ENCODE data around the gene GPC6.
A peak's percentile ranks its signal among the peaks of the same experiment; 100 is the strongest.

GPC6 gene

DNA sequence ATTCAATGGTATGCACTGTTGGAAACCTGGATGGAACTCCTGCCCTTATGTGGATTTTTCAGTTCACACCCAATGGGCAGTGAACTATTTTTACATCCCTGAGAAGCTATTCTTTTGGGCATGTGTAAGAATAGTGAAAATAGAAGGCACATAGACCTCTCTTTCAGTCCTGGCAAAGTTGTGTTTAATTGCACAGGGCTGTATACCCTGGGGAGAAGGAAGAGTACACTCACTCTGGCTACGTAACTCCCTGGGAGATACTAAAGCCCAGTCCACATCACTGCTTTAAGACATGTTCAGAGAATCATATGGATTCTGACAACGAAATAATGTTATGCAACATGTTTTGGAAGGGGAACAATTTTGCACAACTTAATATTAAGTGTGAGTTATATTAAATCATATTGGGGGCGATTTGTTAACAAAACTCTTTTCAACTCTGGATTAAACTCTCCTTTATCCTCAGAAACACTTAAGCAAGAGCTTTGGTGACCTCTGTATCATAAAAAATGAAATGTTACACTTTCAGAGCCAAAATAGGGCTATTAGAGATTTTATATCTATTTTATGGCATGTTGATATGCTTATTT is 1086.8 kb downstream of the GPC6 start:
- no peak for DNase-seq (ENCODE audit: low spot score)
- no peak overlapping the region for H4K91ac ChIP-seq (ENCODE audit: low read depth, low read length, poor library complexity)
- peaks cover 4 to 27% of the 10 kb centered on the region in 2 donors for H3K4me1 ChIP-seq (ENCODE audit: control insufficient read depth in 2 of 2, insufficient read depth in 1 of 2, low read depth in 1 of 2, low read length in 2 of 2)
- H3K79me1 ChIP-seq (ENCODE audit: low read depth, low read length) = no peaks in the 10 kb centered on the region
- peaks cover 0 to 15% (median 0%) of the 10 kb centered on the region in 3 experiments for H3K27me3 ChIP-seq (ENCODE audit: control insufficient read depth in 3 of 3, insufficient read depth in 3 of 3, low read depth in 1 of 3, low read length in 3 of 3)
- no peak overlapping the region for H3K4ac ChIP-seq (ENCODE audit: low read length)
- no peak overlapping the region for H3K9ac ChIP-seq (ENCODE audit: low read depth, low read length, poor library complexity)
- H3K36me3 ChIP-seq (replicated peaks in 1 of 2; ENCODE audit: control insufficient read depth in 2 of 2, insufficient read depth in 2 of 2, low read length in 2 of 2) = no peaks in the 10 kb centered on the region
- WGBS, 2 donors (ENCODE audit: extremely low coverage in 2 of 2, insufficient read length in 2 of 2, insufficient replicate concordance in 1 of 2) = no CpG with 5 or more reads among the region's 3 CpGs
- H4K8ac ChIP-seq (ENCODE audit: low read depth, low read length) = no peak overlapping the region
- peak overlapping the region; percentile 80 for H2AFZ ChIP-seq (ENCODE audit: low read length)
- no peak overlapping the region for H2BK15ac ChIP-seq (ENCODE audit: low read length)
- H2BK5ac ChIP-seq (ENCODE audit: low read length) = no peak overlapping the region
- no peaks in the 10 kb centered on the region for H3K9me3 ChIP-seq (replicated peaks in 1 of 2; ENCODE audit: control insufficient read depth in 2 of 2, insufficient read depth in 1 of 2, low read depth in 1 of 2, low read length in 2 of 2)
- H2AK5ac ChIP-seq (ENCODE audit: low read depth, low read length) = no peak overlapping the region
- H3K14ac ChIP-seq (ENCODE audit: low read length) = no peak overlapping the region
- no peak overlapping the region for H3K18ac ChIP-seq (ENCODE audit: low read length)
- H3K4me3 ChIP-seq (ENCODE audit: low read length in 2 of 2) = peak overlapping the region in 1 of 2 donors; percentile 39
- no peak overlapping the region for H3K27ac ChIP-seq (replicated peaks; ENCODE audit: low read length)
- H2BK120ac ChIP-seq (ENCODE audit: low read depth, low read length) = no peak overlapping the region
- H3K23ac ChIP-seq (ENCODE audit: low read depth, low read length, poor library complexity) = no peak overlapping the region
- H3K4me2 ChIP-seq (ENCODE audit: insufficient read depth, low read length, poor library complexity, severe bottlenecking) = no peak overlapping the region
- no peak overlapping the region for H2BK12ac ChIP-seq (ENCODE audit: low read length)

GRCh38 chr13:94313926-94314325 is 1087.3 kb downstream of the GPC6 start:
- H2AFZ ChIP-seq (ENCODE audit: low read length) = no peak overlapping the region
- H3K23ac ChIP-seq (ENCODE audit: low read depth, low read length, poor library complexity) = no peak overlapping the region
- peaks cover 0 to 15% (median 0%) of the 10 kb centered on the region in 3 experiments for H3K27me3 ChIP-seq (ENCODE audit: control insufficient read depth in 3 of 3, insufficient read depth in 3 of 3, low read depth in 1 of 3, low read length in 3 of 3)
- no peak overlapping the region for H2BK120ac ChIP-seq (ENCODE audit: low read depth, low read length)
- H3K14ac ChIP-seq (ENCODE audit: low read length) = no peak overlapping the region
- no peak overlapping the region for H3K18ac ChIP-seq (ENCODE audit: low read length)
- H2AK5ac ChIP-seq (ENCODE audit: low read depth, low read length) = no peak overlapping the region
- no peak overlapping the region for H2BK15ac ChIP-seq (ENCODE audit: low read length)
- no peaks in the 10 kb centered on the region for H3K79me1 ChIP-seq (ENCODE audit: low read depth, low read length)
- H2BK5ac ChIP-seq (ENCODE audit: low read length) = no peak overlapping the region
- H3K4me1 ChIP-seq (ENCODE audit: control insufficient read depth in 2 of 2, insufficient read depth in 1 of 2, low read depth in 1 of 2, low read length in 2 of 2) = peaks cover 4 to 27% of the 10 kb centered on the region in 2 donors
- WGBS, 2 donors (ENCODE audit: extremely low coverage in 2 of 2, insufficient read length in 2 of 2, insufficient replicate concordance in 1 of 2) = no CpG with 5 or more reads among the region's 3 CpGs
- no peak overlapping the region for H4K8ac ChIP-seq (ENCODE audit: low read depth, low read length)
- no peak overlapping the region for H2BK12ac ChIP-seq (ENCODE audit: low read length)
- no peaks in the 10 kb centered on the region for H3K36me3 ChIP-seq (replicated peaks in 1 of 2; ENCODE audit: control insufficient read depth in 2 of 2, insufficient read depth in 2 of 2, low read length in 2 of 2)
- H3K27ac ChIP-seq (replicated peaks; ENCODE audit: low read length) = no peak overlapping the region
- no peaks in the 10 kb centered on the region for H3K9me3 ChIP-seq (replicated peaks in 1 of 2; ENCODE audit: control insufficient read depth in 2 of 2, insufficient read depth in 1 of 2, low read depth in 1 of 2, low read length in 2 of 2)
- H3K9ac ChIP-seq (ENCODE audit: low read depth, low read length, poor library complexity) = no peak overlapping the region
- H4K91ac ChIP-seq (ENCODE audit: low read depth, low read length, poor library complexity) = no peak overlapping the region
- H3K4me3 ChIP-seq (ENCODE audit: low read length in 2 of 2) = no peak overlapping the region
- H3K4me2 ChIP-seq (ENCODE audit: insufficient read depth, low read length, poor library complexity, severe bottlenecking) = no peak overlapping the region
- no peak for DNase-seq (ENCODE audit: low spot score)
- H3K4ac ChIP-seq (ENCODE audit: low read length) = no peak overlapping the region

GRCh38 chr13:94315188-94315587 is 1088.6 kb downstream of the GPC6 start:
- H3K27me3 ChIP-seq (ENCODE audit: control insufficient read depth in 3 of 3, insufficient read depth in 3 of 3, low read depth in 1 of 3, low read length in 3 of 3) = peaks cover 0 to 12% (median 0%) of the 10 kb centered on the region in 3 experiments
- H3K4me1 ChIP-seq (ENCODE audit: control insufficient read depth in 2 of 2, insufficient read depth in 1 of 2, low read depth in 1 of 2, low read length in 2 of 2) = peaks cover 4 to 27% of the 10 kb centered on the region in 2 donors
- no CpG with 5 or more reads among the region's 1 CpG for WGBS, 2 donors (ENCODE audit: extremely low coverage in 2 of 2, insufficient read length in 2 of 2, insufficient replicate concordance in 1 of 2)

DNA sequence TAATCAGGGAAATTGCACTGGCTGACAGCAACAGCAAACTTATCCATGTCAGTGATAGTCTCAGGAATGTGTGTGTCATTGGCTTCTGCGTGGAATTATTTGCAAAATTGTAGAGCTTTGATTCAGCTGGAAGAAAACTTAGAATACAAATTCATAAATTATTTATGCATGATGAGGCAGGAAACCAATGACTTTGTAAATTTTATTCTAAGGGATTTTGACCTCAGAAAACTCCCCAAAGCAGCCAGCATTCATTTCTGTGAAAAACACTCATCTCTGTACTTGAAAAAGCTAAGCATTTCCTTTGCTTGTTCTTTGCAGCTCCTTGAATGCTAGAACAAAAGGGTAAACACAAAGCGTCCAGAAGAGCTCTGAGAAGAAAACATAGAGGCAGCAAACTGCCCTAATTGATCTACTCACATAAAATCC is 1090.5 kb downstream of the GPC6 start:
- Histone ChIP-seq H3K23ac (ENCODE audit: low read depth, low read length, poor library complexity) (no peak overlapping the region), H3K9ac (ENCODE audit: low read depth, low read length, poor library complexity) (no peak overlapping the region), H2AK5ac (ENCODE audit: low read depth, low read length) (no peak overlapping the region), H3K9me3 (replicated peaks in 1 of 2; ENCODE audit: control insufficient read depth in 2 of 2, insufficient read depth in 1 of 2, low read depth in 1 of 2, low read length in 2 of 2) (no peaks in the 10 kb centered on the region), H4K8ac (ENCODE audit: low read depth, low read length) (no peak overlapping the region), H3K4me1 (ENCODE audit: control insufficient read depth in 2 of 2, insufficient read depth in 1 of 2, low read depth in 1 of 2, low read length in 2 of 2) (peaks cover 4 to 26% of the 10 kb centered on the region in 2 donors), H2BK15ac (ENCODE audit: low read length) (no peak overlapping the region), H2AFZ (ENCODE audit: low read length) (peak overlapping the region; percentile 71), H2BK5ac (ENCODE audit: low read length) (no peak overlapping the region), H3K4me2 (ENCODE audit: insufficient read depth, low read length, poor library complexity, severe bottlenecking) (no peak overlapping the region), H3K14ac (ENCODE audit: low read length) (no peak overlapping the region), H3K18ac (ENCODE audit: low read length) (no peak overlapping the region), H3K36me3 (replicated peaks in 1 of 2; ENCODE audit: control insufficient read depth in 2 of 2, insufficient read depth in 2 of 2, low read length in 2 of 2) (no peaks in the 10 kb centered on the region), H3K27ac (replicated peaks; ENCODE audit: low read length) (no peak overlapping the region), H2BK12ac (ENCODE audit: low read length) (no peak overlapping the region), H2BK120ac (ENCODE audit: low read depth, low read length) (no peak overlapping the region), H3K27me3 (ENCODE audit: control insufficient read depth in 3 of 3, insufficient read depth in 3 of 3, low read depth in 1 of 3, low read length in 3 of 3) (peaks cover 0 to 6% (median 0%) of the 10 kb centered on the region in 3 experiments), H4K91ac (ENCODE audit: low read depth, low read length, poor library complexity) (no peak overlapping the region), H3K4me3 (ENCODE audit: low read length in 2 of 2) (no peak overlapping the region), H3K4ac (ENCODE audit: low read length) (no peak overlapping the region), H3K79me1 (ENCODE audit: low read depth, low read length) (no peaks in the 10 kb centered on the region)
- DNase-seq (ENCODE audit: low spot score) = no peak
- WGBS, 2 donors (ENCODE audit: extremely low coverage in 2 of 2, insufficient read length in 2 of 2, insufficient replicate concordance in 1 of 2) = no CpG with 5 or more reads among the region's 2 CpGs

More at GRCh38 chr13:94315188-94315587, 1088.6 kb downstream of the GPC6 start:
- Histone ChIP-seq H3K4me3 (ENCODE audit: low read length in 2 of 2) (no peak overlapping the region), H4K8ac (ENCODE audit: low read depth, low read length) (no peak overlapping the region), H3K9ac (ENCODE audit: low read depth, low read length, poor library complexity) (no peak overlapping the region), H2AFZ (ENCODE audit: low read length) (no peak overlapping the region), H4K91ac (ENCODE audit: low read depth, low read length, poor library complexity) (no peak overlapping the region), H2AK5ac (ENCODE audit: low read depth, low read length) (no peak overlapping the region), H2BK15ac (ENCODE audit: low read length) (no peak overlapping the region), H3K79me1 (ENCODE audit: low read depth, low read length) (no peaks in the 10 kb centered on the region), H3K27ac (replicated peaks; ENCODE audit: low read length) (no peak overlapping the region), H3K4me2 (ENCODE audit: insufficient read depth, low read length, poor library complexity, severe bottlenecking) (no peak overlapping the region), H3K14ac (ENCODE audit: low read length) (no peak overlapping the region), H3K23ac (ENCODE audit: low read depth, low read length, poor library complexity) (no peak overlapping the region), H3K18ac (ENCODE audit: low read length) (no peak overlapping the region), H2BK12ac (ENCODE audit: low read length) (no peak overlapping the region), H2BK120ac (ENCODE audit: low read depth, low read length) (no peak overlapping the region), H3K4ac (ENCODE audit: low read length) (no peak overlapping the region), H3K36me3 (replicated peaks in 1 of 2; ENCODE audit: control insufficient read depth in 2 of 2, insufficient read depth in 2 of 2, low read length in 2 of 2) (no peaks in the 10 kb centered on the region), H2BK5ac (ENCODE audit: low read length) (no peak overlapping the region), H3K9me3 (replicated peaks in 1 of 2; ENCODE audit: control insufficient read depth in 2 of 2, insufficient read depth in 1 of 2, low read depth in 1 of 2, low read length in 2 of 2) (no peaks in the 10 kb centered on the region)
- DNase-seq (ENCODE audit: low spot score) = no peak

Measured in neuronal stem cell (in vitro differentiated cells).